BLaER1 treated with 17β-estradiol and CSF1 and Interleukin-3, amounts not matched to agents 10 nM and 100 nM (cell line): Measurements from ENCODE around the gene RHO.

Source experiments
- H3K27ac ChIP-seq, 11 experiments: shearing (Covaris generic); formaldehyde crosslinking; 2 replicates each; pipeline ENCODE4 v1.8.1; 2022
- H3K27me3 ChIP-seq, 11 experiments: shearing (Covaris generic); formaldehyde crosslinking; 2 replicates each; pipeline ENCODE4 v1.8.1; 2022
- H3K36me3 ChIP-seq, 11 experiments: shearing (Covaris generic); formaldehyde crosslinking; 2 replicates each; pipeline ENCODE4 v1.8.1; 2022
- H3K4me1 ChIP-seq, 10 experiments: shearing (Covaris generic); formaldehyde crosslinking; 2 replicates each; pipeline ENCODE4 v1.8.1; 2022
- H3K4me2 ChIP-seq, 11 experiments: shearing (Covaris generic); formaldehyde crosslinking; 2 replicates each; pipeline ENCODE4 v1.8.1; 2022
- H3K4me3 ChIP-seq, 10 experiments: shearing (Covaris generic); formaldehyde crosslinking; 2 replicates each; pipeline ENCODE4 v1.8.1; 2022
- H3K9ac ChIP-seq, 11 experiments: shearing (Covaris generic); formaldehyde crosslinking; 2 replicates each; pipeline ENCODE4 v1.8.1; 2022
- H3K9me3 ChIP-seq, 11 experiments: shearing (Covaris generic); formaldehyde crosslinking; replicated peaks in 1 of 11; 2 replicates each; pipeline ENCODE4 v1.8.1; 2022
- H4K20me1 ChIP-seq, 11 experiments: shearing (Covaris generic); formaldehyde crosslinking; 2 replicates each; pipeline ENCODE4 v1.8.1; 2022
- Cebpa-rat ChIP-seq, 11 experiments: shearing (Covaris generic); IDR thresholded peaks; 2 replicates each; pipeline ENCODE4 v1.8.1; 2022

Gene RHO

DNA sequence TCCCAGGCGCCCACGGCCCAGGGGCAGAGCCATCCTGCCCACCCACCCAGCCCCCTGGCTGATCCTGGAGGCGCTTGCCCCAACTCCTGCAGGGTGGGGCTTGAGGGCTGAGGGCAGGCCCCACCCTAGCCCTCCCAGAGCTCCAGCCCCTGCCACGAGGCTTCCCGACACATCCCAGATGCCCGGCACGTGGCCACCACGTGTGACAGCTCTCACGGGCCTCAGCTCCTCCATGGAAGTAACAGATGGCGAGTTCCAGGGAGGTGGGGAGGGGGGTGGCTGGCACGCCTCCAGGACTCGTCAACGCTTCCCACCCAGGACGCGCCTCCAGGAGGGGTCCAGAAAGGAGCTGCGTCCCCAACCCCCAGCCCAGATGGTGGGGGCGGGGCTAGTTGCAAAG is 48.9 kb downstream of the RHO start:
- Histone ChIP-seq H3K4me1 (peaks cover 83 to 100% (median 99%) of the 10 kb centered on the region in 10 experiments), H3K27ac (peak overlapping the region; percentile 80 to 97 (median 93)), H3K4me3 (peak overlapping the region in 8 of 10 experiments; percentile 20 to 69 (median 51); a peak in 15 of 20 replicates), H3K36me3 (peaks cover 38 to 92% (median 53%) of the 10 kb centered on the region in 11 experiments; a peak in 21 of 22 replicates), H3K9ac (peak overlapping the region; percentile 75 to 91 (median 82)), H3K4me2 (peak overlapping the region; percentile 80 to 98 (median 91)), H3K27me3 (no peaks in the 10 kb centered on the region), H4K20me1 (peaks cover 0 to 52% (median 0%) of the 10 kb centered on the region in 11 experiments; a peak in 7 of 22 replicates), H3K9me3 (no peaks in the 10 kb centered on the region)
- TF ChIP-seq Cebpa-rat (IDR thresholded peaks at IDR 0.05) = no peak

DNA sequence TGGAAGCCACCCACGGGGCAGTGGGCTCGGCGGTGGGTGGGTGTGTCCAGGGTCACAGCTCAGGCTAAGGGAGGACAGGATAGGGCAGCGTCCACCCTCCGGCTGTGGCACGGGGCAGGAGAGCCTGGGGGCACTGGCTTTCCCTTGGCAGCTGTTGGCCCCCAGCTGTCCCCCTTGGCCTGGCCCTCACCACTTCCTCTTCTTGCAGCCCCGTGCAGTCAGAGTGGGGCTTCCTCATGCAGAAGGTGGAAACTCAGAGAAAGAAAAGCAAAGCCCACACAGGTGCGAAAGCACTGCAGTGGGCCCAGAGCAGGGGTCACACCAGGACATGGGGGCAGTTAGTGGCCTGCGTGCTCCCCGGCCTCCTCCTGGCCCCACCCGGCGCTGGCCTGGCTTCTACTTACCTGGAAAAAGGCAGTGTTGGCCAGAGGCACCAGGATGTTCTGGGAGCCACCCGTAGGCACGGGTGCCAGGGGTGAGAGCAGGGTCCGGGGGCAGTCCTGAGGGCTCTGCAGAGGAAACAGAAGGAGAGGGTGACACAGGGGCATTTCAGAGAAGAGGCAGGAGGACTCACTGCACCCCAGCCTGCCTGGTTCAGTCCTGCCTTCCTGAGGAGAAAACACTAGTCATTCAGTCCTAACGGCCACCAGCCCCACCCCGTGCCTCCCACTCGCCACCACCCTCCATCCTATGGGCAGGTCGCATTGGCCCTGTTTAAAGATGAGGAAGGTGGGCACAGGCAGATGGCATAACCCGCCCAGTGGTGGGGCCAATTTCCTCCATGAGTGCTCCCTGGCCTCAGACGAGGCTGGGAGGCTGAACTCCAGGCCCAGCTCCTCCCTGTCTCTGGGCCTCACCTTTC is 49.7 kb downstream of the RHO start:
- peaks cover 91 to 100% (median 100%) of the 10 kb centered on the region in 10 experiments for H3K4me1 ChIP-seq
- H3K36me3 ChIP-seq = peaks cover 31 to 92% (median 51%) of the 10 kb centered on the region in 11 experiments; a peak in 21 of 22 replicates
- H3K9ac ChIP-seq = peak overlapping the region; percentile 75 to 91 (median 82)
- no peaks in the 10 kb centered on the region for H3K9me3 ChIP-seq
- peak overlapping the region; percentile 80 to 97 (median 93) for H3K27ac ChIP-seq
- H3K4me2 ChIP-seq = peak overlapping the region; percentile 80 to 98 (median 91)
- no peaks in the 10 kb centered on the region for H3K27me3 ChIP-seq
- no peak for TF ChIP-seq Cebpa-rat (IDR thresholded peaks at IDR 0.05)
- peak overlapping the region in 9 of 10 experiments; percentile 23 to 69 (median 50); a peak in 18 of 20 replicates for H3K4me3 ChIP-seq
- H4K20me1 ChIP-seq = peaks cover 0 to 52% (median 4%) of the 10 kb centered on the region in 11 experiments; a peak in 8 of 22 replicates

DNA sequence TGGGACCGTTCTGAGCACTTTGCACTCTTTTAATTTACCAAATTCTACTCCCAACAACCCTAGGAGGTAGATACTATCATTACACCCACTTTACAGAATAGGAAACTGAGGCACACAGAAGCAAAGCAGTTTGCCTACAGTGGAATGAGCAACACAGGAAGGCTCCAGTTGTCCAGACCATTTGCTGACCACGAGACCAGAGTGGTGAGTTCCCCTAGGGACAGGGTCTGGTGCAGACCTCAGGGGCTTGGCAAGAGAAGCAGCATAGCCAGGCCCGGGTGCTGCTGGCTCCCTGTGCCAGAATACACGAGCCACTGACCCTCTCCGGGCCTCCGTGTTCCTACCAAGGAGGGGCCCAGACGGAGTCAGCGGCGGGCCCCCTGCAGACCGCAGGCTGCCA is 51.6 kb downstream of the RHO start:
- Histone ChIP-seq H3K27me3 (no peaks in the 10 kb centered on the region), H3K27ac (peak overlapping the region; percentile 30 to 97 (median 93); a peak in 18 of 22 replicates), H3K9ac (peak overlapping the region; percentile 1 to 91 (median 82); a peak in 15 of 22 replicates), H3K4me1 (peaks cover 88 to 100% (median 96%) of the 10 kb centered on the region in 10 experiments), H3K4me3 (no peak overlapping the region), H3K4me2 (peak overlapping the region; percentile 80 to 98 (median 91)), H3K36me3 (peaks cover 32 to 92% (median 54%) of the 10 kb centered on the region in 11 experiments), H3K9me3 (no peaks in the 10 kb centered on the region), H4K20me1 (peaks cover 0 to 59% (median 5%) of the 10 kb centered on the region in 11 experiments; a peak in 11 of 22 replicates)
- TF ChIP-seq Cebpa-rat (IDR thresholded peaks at IDR 0.05) = no peak

DNA sequence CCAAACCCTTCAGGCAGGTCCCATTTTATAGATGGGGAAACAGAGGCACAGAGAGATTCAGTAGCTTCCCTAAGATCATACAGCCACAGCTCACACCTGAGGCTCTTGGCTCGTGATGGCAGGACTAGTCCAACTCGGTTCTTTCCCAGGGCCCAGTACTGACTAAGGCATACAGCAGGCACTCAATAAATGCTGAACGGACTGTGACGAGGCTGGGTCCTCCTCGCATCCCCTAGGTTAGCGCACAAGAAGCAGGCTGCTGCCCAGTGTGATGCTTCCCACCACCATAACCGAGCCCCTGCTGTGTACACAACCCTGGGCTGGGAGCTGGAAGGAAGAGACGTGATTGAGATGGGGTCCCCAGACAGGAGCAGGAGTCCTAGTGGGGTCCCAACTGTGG is 53.2 kb downstream of the RHO start:
- Histone ChIP-seq H3K27me3 (no peaks in the 10 kb centered on the region), H3K4me1 (peaks cover 72 to 94% (median 80%) of the 10 kb centered on the region in 10 experiments), H3K36me3 (peaks cover 48 to 92% (median 70%) of the 10 kb centered on the region in 11 experiments), H3K9ac (peak overlapping the region in 8 of 11 experiments; percentile 21 to 77 (median 40); a peak in 7 of 22 replicates), H3K4me2 (peak overlapping the region; percentile 46 to 96 (median 73); a peak in 15 of 22 replicates), H3K9me3 (no peaks in the 10 kb centered on the region), H3K27ac (peak overlapping the region in 8 of 11 experiments; percentile 38 to 97 (median 57); a peak in 15 of 22 replicates), H4K20me1 (peaks cover 0 to 75% (median 11%) of the 10 kb centered on the region in 11 experiments; a peak in 12 of 22 replicates), H3K4me3 (no peak overlapping the region)
- TF ChIP-seq Cebpa-rat (IDR thresholded peaks at IDR 0.05) = no peak

DNA sequence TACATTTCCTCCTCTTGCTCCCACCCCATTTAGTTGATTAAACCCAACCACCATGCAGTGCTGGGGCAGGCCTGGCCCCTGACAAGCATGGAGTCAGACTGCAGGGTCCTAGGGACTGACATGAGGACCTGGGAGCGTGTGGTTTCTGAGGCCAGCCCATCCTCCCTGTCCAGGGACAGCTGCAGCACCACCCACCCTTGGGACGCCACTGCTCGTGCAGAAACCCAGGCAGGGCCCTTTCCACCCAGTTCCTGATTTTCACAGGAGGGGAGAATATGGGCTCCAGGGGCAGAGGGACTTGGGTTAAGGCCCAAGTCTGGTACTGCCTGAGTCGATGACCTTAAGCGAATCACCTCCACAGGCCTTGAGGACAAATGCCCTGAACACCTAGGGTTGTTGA is 54.4 kb downstream of the RHO start:
- no peaks in the 10 kb centered on the region for H3K27me3 ChIP-seq
- H3K36me3 ChIP-seq = peaks cover 57 to 99% (median 81%) of the 10 kb centered on the region in 11 experiments
- peaks cover 61 to 87% (median 73%) of the 10 kb centered on the region in 10 experiments for H3K4me1 ChIP-seq
- H3K9me3 ChIP-seq = no peaks in the 10 kb centered on the region
- peaks cover 0 to 87% (median 11%) of the 10 kb centered on the region in 11 experiments; a peak in 13 of 22 replicates for H4K20me1 ChIP-seq
- peak overlapping the region in 9 of 11 experiments; percentile 2 to 97 (median 53); a peak in 14 of 22 replicates for H3K27ac ChIP-seq
- peak overlapping the region; percentile 46 to 96 (median 73) for H3K4me2 ChIP-seq
- peak overlapping the region in 10 of 11 experiments; percentile 13 to 77 (median 42); a peak in 16 of 22 replicates for H3K9ac ChIP-seq
- H3K4me3 ChIP-seq = no peak overlapping the region
- no peak for TF ChIP-seq Cebpa-rat (IDR thresholded peaks at IDR 0.05)

DNA sequence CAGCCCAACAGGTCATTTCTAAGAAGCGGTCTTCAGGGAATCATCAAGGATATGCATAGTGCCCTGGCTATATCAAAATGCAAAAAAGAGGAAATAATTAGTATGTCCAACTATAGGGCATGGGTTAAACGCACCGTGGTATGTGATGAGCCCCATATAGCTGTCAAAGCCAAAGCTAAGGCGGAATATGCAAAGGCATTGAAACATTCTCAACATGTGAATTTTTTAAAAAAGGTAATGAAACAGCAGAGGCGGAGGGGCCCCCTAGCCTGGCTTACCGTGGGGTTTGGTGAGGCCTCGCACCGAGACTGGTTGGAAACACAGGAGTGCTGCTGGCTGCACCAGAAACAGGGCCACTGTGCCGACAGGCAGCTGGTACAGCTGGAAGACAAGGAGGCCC is 54.9 kb downstream of the RHO start:
- peak overlapping the region in 7 of 11 experiments; percentile 38 to 97 (median 53); a peak in 9 of 22 replicates for H3K27ac ChIP-seq
- no peaks in the 10 kb centered on the region for H3K9me3 ChIP-seq
- H3K4me2 ChIP-seq = peak overlapping the region; percentile 46 to 96 (median 73)
- peak overlapping the region in 10 of 11 experiments; percentile 3 to 57 (median 32); a peak in 10 of 22 replicates for H3K9ac ChIP-seq
- no peak for TF ChIP-seq Cebpa-rat (IDR thresholded peaks at IDR 0.05)
- no peaks in the 10 kb centered on the region for H3K27me3 ChIP-seq
- no peak overlapping the region for H3K4me3 ChIP-seq
- peaks cover 57 to 99% (median 86%) of the 10 kb centered on the region in 11 experiments for H3K36me3 ChIP-seq
- H3K4me1 ChIP-seq = peaks cover 61 to 87% (median 73%) of the 10 kb centered on the region in 10 experiments
- peaks cover 0 to 92% (median 11%) of the 10 kb centered on the region in 11 experiments; a peak in 13 of 22 replicates for H4K20me1 ChIP-seq

DNA sequence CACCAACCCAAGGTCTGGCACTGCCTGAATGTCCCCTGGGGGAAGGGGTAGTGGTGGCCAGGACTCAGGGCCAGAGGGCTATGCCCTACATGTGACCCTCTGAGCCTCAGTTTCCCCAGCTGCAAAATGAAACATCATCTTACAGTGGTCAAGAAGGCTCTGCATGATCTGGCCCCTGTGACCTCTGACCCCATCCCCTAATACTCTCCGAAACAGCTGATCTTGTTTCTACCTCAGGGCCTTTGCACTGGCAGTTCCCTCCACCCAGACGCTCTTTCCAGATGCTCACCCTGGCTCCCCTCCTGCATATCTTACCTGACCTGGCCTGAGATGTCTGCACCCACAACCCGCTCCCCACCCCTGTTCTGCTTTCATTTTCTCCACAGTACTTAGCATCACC is 56.2 kb downstream of the RHO start:
- peaks cover 57 to 100% (median 90%) of the 10 kb centered on the region in 11 experiments for H3K36me3 ChIP-seq
- no peak for TF ChIP-seq Cebpa-rat (IDR thresholded peaks at IDR 0.05)
- no peak overlapping the region; a peak in 1 of 22 replicates for H3K9ac ChIP-seq
- no peak overlapping the region for H3K27ac ChIP-seq
- no peaks in the 10 kb centered on the region for H3K9me3 ChIP-seq
- H3K4me2 ChIP-seq = peak overlapping the region in 2 of 11 experiments; percentile 16 to 95; a peak in 4 of 22 replicates
- no peak overlapping the region for H3K4me3 ChIP-seq
- no peaks in the 10 kb centered on the region for H3K27me3 ChIP-seq
- H3K4me1 ChIP-seq = peaks cover 61 to 86% (median 72%) of the 10 kb centered on the region in 10 experiments
- H4K20me1 ChIP-seq = peaks cover 0 to 99% (median 11%) of the 10 kb centered on the region in 11 experiments; a peak in 14 of 22 replicates
